T47D (cell line): ENCODE measurements around the gene ROBO1.

Experiments
- DNase-seq, 2 experiments: peaks; one replicate each; pipeline versions ENCODE4 v3.0.0 to v3.0.0-alpha.2; 2011 to 2012; ENCODE audit warnings: low read depth in 1 of 2, low spot score in 1 of 2
- JUND ChIP-seq: IDR thresholded peaks from 2 replicates; pipeline ENCODE4 v1.6.1; 2012; ENCODE audit warnings: low read depth
- in situ Hi-C: cut with HindIII; loops from 2 replicates; pipeline ENCODE4 v1.10.0; 2016; ENCODE audit warnings: low sequenced_read_pairs, low pct_unique_long_range_greater_than_20kb

Gene ROBO1

DNA sequence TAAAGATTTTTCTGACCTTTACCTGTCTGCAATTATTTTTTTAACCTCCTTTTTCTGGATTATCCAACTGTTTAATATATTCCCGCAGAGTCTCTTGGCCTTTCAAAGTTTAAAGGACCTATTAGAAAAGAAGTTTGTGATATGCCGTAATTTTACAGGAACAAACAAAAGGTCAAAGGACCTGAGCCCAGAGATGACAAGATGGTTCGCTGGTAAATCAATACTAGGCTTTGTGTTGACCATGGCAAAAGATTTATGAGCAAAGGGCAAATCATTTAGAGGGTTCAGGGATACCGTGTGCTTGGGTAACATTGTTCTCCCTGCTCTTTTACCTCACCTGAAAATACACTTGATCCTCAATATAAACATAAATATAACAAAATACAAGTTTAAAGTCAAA, 923.5 kb downstream of the ROBO1 start:
- TF ChIP-seq JUND: no peak
- in situ Hi-C loops: no loop called here
- no peak for DNase-seq

DNA sequence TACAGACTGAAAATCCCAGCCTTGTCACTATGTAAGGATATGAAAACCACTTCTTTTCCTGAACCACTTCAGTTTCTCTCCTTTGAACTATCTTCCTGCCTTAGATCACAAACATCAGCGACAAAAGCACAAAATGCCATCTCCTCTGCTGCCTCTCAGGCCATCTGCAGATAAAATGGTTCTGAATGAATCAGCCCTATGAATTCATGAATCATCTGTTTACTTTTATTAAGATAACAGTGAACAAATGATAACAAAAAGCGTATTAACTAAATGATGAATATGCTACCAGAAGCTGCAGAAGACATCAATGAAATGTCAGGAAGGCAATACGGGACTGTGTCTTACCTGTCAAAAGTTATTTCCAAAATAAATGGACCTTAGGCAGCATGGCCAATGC, 928.1 kb downstream of the ROBO1 start:
- no peak for DNase-seq
- in situ Hi-C loops: no loop called here
- TF ChIP-seq JUND: no peak

DNA sequence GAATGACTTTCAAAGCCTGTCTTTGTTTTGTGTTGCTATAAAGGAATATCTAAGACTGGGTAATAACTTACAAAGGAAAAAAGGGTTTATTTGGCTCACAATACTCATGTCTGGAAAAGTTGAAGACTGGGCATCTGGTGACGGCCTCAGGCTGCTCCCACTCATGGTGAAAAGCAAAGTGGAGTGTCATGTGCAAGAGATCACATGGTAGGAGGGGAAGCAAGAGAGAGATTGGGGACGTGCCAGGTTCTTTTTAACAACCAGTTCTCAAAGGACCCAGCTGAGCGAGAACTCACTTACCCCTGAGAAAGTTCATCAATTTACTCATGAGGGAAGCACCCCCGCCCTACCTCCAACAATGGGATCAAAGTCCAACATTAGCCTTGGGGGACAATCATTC, 929.4 kb downstream of the ROBO1 start:
- no peak for DNase-seq
- in situ Hi-C loops: no loop called here
- TF ChIP-seq JUND: no peak

DNA sequence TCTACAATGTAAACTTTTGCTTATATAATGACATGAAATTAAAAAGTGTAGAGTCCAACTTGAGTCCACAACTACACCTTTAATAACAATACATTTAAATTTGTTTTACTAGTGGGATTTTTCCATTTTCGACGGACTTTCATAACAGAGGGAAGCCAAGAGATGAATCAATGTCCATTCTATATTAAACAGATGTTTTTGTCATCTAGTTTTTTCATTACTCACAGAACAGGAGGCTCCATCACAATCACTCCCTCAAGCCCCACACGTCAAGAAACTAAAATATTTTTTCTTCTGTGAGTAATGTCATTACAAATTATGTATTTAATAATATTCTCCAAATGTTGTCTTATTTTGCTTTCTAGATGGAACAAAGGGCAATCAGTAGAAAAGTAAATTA, 932.9 kb downstream of the ROBO1 start:
- no peak for DNase-seq
- TF ChIP-seq JUND: no peak
- in situ Hi-C loops: no loop called here

DNA sequence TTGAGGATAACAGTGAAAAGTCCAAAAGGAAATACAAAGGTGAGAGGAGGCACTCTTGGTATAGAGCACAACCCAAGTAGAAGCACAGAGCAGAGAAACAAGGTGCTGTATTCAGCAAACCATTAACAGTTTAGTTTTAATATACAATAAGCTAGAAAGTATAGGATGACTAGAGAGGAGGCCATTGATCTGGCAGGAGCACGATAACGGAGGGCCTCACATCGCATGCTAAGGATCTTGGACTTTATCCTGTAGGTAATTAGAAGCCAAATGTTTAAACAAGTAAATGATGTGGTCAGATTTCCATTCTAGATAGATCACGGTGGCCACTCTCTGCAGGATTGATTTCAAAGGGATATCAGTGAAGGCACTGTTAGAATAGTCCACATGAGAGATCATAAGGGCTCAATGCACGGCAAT, 935.0 kb downstream of the ROBO1 start:
- in situ Hi-C loops: no loop called here
- DNase-seq: no peak
- no peak for TF ChIP-seq JUND

DNA sequence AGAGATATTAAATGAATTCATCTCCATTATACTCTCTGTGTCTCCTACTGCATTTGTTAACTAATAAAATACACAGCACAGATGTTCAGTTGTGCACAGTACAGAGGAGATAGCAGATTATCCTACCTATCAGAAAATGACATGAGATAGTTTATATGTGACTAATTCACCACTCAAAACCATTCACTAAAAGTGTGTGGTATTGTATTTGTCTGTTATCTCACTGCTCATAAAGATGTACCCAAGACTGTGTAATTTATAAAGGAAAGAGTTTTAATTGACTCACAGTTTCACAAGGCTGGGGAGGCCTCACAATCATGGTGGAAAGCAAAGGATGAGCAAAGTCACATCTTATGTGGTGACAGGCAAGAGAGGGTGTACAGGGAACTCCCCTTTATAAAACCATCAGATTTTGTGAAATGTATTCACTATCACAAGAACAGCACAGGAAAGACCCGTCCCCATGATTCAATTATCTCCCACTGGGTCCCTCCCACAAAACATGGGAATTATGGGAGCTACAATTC, 936.3 kb downstream of the ROBO1 start:
- no peak for TF ChIP-seq JUND
- DNase-seq: no peak
- in situ Hi-C loops: no loop called here

DNA sequence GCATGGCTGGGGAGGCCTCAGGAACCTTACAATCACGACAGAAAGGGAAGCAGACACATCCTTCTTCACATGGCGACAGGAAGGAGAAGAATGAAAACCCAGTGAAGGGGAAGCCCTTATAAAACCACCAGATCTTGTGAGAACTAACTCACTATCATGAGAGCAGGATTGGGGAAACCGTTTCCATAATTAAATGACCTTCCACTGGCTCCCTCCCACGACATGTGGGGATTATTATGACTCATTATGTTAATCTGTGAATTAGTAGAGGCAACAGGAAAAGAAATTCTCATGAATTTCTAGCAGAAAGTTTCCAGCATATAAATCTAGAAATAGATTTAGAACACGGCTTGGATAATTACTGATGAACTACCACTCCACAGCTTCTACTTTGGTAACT, 937.3 kb downstream of the ROBO1 start:
- no peak for DNase-seq
- no peak for TF ChIP-seq JUND
- in situ Hi-C loops: no loop called here

DNA sequence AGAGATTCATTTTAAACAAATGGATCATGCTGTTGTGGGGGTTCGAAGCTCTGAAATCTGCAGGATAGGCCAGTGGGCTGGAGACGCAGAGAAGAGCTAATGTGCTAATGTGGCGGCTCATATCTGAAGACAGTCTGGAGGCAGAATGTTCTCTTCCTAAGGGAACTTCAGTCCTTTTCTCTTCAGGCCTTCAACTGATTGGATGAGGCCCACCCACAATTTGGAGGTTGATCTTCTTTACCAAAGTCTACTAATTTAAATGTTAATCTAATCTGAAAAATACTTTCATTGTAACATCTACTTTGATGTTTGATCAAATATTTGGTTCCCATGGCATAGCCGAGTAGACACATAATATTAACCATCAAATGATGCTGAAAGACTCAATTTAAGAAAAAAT, 940.2 kb downstream of the ROBO1 start:
- in situ Hi-C loops: no loop called here
- DNase-seq: no peak
- TF ChIP-seq JUND: no peak

DNA sequence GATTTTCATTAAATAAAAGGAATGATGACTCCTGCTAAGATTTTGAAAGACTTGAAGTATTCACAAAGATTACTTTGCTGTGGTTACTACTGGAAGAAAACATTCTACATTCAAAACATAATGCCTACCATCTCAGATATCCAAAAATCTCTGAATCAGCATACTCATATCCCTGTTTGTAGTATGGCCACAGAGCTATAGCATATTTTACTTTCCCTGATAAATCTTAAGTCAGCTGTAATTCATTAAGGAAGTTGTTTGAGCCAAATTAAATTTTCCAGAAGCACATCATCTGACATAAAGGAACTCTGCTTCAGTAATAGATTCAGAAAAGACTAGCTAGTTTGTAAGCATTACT, 942.0 kb downstream of the ROBO1 start:
- no peak for TF ChIP-seq JUND
- in situ Hi-C loops: no loop called here
- no peak for DNase-seq

DNA sequence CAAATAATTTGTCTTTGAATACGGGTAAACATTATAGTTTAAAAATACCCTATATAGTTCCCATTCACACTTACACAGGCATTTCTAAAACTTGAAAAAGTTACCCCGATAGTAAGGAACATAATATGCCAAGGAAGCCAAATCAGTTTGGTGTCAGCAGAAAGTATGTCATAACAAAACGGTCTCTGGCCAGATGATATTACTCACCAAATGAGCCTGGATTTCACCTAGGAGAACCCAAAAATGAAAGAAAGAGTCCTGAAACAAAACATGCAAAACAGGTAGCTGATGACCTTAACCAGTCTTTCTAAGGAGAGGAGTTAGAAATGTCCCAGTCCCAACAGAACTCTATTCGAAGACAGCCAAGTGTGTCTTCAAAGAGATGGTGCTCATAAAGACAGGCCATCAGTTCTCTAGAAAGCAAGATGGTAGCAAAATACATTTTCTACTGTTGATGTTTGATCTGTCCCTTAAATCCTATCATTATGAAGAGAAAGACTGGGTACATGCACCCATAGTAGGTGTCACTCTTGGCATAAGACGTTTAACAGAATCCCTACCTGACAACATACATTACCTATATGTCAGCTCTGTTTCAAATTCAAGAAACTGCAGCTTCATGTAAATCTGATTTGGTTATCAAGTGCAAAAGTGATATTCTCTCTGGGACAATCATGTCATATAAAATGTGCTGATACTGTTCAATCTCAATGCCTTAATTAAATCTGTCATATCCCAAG, 942.5 kb downstream of the ROBO1 start:
- DNase-seq: no peak
- in situ Hi-C loops: no loop called here
- no peak for TF ChIP-seq JUND

DNA sequence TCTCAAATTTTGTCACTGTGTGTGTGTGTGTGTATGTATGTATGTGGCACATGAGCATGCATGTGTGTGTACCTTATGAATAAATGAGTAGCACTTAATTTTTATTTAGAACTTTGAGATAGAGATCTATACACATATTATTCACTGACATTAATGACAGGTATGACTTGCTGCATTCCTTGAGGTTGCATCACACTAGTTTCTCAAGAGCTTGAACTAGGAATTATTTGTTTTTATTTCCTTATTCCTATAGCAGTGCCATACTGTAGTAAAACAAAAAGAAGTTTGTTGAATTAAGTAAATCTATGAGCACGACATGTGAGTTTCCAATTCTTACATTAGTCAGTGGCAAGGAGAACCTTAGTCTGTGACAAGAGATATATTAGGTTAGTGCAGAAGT, 943.9 kb downstream of the ROBO1 start:
- peak in 1 of 2 experiments; percentile 71 for DNase-seq
- no peak for TF ChIP-seq JUND
- in situ Hi-C loops: no loop called here

DNA sequence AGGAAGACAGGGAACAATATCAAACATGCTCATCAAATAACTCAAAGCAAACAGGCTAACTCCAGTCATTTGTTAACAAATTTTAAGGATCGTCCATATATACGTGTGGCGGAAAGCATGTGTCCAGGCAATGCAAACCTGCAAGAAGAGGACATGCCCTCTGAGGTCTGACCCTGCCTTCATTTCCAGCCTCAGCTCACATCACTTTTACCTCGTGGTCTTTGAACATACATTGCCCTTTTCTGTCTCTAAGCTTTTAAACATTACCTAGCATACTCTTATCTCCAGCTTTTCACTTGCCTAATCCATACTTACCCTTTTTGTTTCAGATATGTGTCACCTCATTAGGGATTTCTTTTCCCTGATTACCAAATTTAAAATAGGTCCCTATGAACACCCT, 944.4 kb downstream of the ROBO1 start:
- in situ Hi-C loops: no loop called here
- TF ChIP-seq JUND: no peak
- no peak for DNase-seq

DNA sequence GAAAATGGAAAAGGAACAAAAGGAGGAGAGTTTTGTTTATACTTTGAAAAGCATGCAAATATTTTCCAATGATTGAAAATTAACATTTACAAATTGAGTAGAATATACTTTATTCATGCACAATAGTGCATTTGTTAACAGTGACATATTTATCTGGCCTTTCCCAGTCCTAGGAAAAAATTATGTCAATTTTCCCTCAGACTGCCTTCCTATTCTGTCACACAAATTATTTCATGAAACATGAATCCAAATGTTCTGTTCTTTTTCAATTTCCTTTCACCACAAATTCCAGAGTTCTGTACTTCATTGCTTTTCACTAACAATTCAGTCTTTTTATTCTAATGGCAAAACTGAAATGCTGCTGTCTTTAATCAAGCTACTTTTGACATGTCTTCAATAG, 945.1 kb downstream of the ROBO1 start:
- in situ Hi-C loops: no loop called here
- DNase-seq: no peak
- TF ChIP-seq JUND: no peak

DNA sequence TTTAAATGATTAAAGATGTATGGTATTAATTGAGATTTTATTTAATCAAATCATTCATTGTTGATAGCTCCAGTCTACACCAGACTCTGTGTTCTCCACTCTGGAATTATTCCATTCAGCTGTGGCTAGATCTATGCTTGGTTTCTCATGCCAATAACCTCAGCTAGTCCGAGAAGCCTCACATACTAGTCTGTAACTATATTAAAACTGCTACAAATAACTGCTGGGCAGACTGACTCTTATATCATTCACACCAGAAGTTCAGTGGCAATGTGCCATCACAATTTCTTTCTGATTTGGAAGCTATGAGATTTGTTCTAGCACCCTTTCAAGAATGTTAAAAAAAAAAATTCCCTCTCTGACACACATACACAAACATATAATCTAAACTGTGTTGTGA, 947.3 kb downstream of the ROBO1 start:
- TF ChIP-seq JUND: no peak
- in situ Hi-C loops: no loop called here
- no peak for DNase-seq
